Tongue (tissue), 2 donors: ENCODE results near the gene FARS2. TPM values are rescaled to one million over a fixed set of nuclear protein-coding genes. Genes with fewer than 3 reads are reported as not detected.

Experiments
- DNase-seq: peaks from one replicate; pipeline ENCODE4 v3.0.0-alpha.2; 2015
- total RNA-seq: library from RNA; depleted of rRNA; stranded (reverse); fragments of >200 nt; gene quantifications from one replicate; pipeline ENCODE4 v1.2.3, GENCODE V29; 2014

Gene FARS2
- total RNA-seq, 1 donor from 2014 or later = 38.8 TPM

DNA sequence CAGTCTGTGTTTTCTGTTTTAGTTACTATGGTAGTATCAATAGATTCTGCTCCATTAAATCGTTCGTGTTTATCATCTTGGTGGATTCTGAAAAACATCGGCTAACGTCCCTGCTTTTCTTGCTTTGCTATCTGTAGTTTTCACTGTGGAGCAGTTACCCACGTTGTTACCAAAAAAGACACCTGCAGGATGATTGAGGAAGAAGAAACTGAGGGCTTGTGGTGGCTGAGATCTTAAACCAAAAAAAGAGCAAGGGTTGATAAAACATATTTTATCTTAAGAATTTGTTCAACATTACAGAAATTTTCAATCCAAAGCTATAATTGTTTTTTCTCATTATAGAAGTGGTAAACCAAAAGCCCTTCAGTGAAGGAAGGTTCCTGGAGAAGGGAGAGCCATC lies 166.3 kb downstream of the FARS2 start:
- no peak for DNase-seq

DNA sequence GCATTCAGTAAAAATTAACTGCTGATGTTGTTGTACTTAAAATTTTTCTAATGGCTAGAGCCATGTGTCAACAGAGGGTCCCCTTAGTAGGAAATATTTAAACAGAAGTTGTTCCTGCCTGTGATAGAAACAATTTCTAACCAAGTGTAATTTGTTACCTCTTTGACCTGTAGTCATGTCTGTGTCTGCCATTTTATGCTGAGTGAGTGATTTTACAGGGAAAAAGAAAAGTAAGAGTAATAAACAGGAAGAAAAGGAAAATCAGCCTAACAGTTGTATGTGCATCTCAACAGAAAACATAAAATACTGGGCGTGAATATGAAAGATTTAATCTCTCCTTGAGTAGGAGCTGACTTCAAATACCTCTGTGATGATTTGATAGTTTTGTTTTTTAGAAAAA lies 172.0 kb downstream of the FARS2 start:
- DNase-seq = no peak

DNA sequence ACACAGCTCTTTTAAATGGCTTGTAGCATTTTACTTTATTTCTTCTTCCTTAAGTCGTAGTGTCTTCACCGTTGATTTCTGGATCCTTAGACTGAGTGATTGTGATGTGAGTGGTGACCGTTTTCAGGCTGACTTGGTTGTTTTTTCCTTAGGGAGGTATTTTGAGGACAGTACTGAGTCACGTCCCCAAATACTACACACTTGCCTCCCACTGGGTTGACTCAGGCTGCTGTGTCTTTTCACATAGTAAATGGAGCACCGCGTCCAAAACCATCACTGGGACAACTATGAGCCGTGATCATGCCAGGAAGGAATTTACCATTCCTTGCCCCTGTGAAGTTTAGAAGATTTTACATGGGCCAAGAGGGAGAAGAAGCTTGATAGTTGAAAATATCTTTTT lies 174.1 kb downstream of the FARS2 start:
- DNase-seq = no peak

DNA sequence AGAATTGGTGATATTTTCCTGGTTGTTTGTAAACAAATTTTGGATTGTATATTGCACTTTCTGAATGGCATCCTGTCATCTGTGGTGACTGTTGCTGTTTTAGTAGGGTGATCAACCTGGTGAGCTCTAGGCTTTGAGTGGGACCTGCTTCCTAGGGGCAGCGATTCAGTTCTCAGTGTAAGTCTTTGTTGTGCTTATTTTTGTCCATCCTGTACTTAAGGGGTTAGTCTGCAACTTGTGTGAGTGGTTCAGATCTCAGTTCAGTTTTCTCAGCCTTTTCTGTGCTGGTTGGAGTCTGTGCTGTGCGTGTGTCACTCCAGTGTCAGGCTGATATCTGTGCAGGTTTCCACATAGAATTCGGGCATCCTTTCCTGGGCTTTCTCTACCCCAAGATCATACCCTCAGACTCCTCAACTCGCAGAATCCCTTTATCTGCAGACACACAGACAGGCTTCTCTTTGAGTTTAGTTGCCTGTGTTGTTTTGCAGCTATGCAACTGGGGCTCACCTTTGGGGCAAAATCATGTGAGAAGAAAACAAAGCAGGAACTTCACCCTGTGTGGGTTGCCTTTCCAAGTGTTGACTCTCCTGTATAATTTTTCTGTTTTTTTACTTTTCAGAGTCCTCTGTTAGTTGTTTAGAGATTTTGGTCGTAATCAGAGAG lies 177.7 kb downstream of the FARS2 start:
- no peak for DNase-seq

DNA sequence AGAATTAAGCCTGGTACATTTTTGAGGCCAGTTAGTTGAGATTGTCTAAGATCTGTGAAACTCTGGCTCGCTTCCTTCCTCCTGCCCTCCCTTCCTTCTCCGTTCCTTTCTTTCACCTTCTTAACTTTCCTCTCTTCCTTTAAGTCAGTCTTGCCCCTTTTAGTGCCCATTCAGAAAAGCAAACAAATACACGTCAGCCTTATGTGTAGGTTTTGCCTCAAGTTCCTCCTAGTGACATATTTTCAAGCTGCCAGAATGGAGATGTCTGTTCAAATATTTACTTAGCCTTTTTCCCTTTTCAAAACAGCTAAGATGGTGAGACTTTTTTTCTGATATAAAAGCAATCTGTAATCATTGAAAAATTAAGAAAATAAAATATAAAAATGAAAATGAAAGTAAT lies 178.4 kb downstream of the FARS2 start:
- peak; percentile 9 for DNase-seq

DNA sequence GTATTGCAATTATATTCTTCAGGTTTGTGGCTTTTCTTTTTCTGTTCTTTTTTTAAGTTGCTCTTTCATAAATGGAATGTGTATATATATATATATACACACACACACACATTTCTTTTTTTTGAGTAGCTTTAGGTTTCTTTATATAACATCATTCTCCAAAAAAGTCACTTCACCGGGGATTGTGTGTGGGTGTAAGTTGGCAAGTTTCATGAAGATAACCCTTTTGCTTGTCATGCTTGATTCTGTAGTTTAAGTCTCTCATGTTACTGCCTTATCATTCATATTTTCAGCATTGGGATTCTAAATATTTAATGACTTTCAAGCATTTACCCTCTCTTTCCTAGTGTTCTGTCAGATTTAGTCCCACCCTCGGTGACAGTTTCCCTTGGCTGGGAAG lies 181.0 kb downstream of the FARS2 start:
- no peak for DNase-seq

DNA sequence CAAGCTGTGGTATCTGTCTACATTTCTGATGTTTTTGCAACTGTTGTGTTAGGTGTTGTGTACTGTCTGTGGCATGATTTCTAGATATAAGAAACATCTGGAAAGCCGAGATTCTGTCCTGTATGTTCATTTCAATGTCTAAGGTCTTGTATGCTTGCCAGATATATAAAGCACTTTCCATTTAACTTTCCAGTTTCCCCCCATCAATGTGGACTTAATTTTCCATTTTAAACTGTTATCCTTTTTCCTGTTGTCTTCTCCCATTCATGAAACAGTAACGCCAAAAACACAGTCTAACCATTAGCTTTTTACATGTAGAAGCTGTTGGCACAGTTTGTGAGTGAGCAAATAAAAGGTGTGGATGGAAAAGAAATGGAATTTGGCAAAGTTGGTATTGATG lies 181.6 kb downstream of the FARS2 start:
- peak; percentile 27 for DNase-seq

DNA sequence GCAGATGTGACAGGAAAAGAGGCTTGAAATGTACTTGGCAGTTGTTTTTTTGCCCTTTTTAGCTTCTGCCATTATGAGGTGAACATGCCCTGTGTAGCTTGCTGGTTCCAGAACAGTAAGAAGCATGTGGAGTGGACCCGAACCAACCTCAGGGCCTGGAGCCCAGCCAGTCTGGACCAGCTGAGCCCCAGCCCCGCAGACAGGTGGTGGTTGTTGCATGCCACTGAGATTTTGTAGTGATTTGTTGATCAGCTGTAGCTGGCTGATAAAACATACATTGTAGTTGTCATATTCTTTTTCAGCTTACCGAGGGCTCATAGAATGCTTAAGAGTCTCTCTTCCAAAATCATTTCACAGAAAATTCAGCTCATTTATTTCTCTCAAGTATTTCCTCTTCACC lies 182.2 kb downstream of the FARS2 start:
- DNase-seq = peak; percentile 8

DNA sequence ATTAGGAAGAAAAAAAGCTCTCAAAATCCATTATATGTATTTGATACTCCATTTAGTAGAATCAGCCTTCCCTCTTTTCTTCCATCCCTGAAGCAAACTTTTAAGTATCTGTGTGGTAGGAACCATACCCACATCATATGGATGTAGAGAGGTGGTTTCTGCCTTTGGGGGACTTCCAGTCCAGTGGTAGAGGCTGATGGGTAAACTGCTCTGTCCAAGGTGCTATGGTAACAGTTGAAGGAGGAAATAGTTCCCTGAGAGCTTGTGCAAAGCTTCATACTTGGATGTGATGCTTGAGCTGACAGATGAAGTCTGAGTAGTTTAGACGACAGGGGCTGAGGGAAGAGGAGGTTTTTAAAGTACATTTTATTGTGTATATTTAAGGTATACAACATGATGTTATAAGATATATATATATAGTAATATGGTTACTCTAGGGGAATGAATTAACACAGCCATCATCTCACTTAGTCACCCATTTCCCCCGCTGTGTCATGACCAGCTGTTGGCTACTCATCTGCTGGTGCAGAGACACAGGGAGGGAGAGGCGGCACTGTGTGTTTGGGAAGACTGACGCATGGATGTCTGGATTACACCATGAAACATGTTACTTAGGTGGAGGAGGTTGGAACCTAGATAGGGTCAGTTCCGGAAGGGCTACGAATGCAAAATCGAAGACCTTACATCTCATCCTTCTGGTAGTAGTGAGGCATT lies 185.2 kb downstream of the FARS2 start:
- DNase-seq = no peak

DNA sequence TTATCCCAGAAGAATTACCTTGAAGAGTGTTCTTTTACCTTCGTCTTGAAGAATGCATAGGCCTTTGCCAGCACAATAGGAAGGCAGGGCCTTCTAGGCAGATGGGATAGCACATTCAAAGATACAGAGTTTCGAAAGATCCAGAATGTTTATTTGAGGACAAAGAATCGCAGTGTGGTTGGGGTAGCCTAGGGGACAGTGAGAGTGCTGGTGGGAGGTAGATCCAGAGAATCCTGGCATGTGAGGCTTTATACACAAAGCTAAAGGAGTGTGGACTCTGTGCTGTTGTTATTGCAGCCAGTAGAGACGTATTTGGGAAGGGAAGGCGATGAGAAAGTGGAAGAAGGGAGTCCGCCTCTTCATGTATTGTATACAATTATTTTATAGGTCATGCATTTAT lies 186.6 kb downstream of the FARS2 start:
- no peak for DNase-seq

DNA sequence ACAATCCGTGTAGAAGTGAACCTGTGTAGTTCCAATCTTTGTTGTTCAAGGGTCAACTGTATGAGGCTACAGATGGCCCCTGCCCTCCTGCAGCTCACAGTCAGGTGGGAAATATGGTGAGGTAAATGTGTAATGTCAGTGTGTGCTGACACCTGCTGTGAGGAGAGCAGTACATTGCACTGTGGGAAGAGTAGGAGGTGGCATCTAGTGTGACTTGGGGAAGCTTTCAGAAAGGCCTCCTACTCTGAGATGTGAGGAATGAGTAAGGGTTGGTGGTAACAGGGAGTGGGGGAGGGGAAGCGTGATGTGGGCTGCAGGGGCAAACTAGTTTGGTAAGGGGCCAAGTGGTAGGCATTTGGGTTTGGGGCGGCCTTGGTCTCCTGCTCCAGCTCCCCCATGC lies 188.8 kb downstream of the FARS2 start:
- DNase-seq = no peak

DNA sequence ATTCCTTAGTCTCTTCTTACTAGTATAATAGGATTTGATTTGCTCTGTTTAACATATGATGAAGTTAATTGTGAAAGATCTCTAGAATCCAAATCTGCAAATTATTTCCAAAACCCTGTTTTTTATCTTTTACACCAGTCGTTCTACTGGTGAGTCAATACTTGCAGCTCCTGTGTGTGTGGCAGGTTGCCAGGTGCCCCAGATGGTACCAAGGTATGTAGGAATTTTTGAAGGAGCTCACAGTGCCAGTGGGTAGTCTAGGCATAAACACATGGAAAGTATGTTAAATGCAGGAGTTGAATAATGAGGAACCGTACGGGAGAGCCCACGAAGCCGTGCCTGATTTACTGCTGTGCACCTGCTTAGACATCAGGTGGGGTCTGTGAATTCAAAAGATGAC lies 192.2 kb downstream of the FARS2 start:
- DNase-seq = no peak

DNA sequence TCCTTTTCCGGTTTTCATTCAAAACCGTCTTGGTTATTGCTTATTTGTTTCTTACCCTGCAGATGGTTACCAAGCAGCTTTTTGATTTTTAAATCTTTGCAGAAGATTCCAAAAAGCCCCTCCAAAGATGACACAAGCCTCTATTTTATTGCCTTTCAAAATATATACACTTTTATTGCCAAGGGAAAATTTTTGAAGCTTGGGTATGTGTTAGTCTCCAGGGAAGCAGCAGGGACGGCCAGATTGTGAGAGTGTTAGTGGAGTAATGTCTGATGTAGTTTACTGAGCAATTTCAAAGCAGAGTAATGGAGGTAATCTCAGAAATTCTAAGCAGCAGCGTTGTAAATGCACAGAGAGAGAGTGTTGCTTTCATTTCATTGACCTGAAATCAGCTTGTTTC lies 193.8 kb downstream of the FARS2 start:
- DNase-seq = no peak

DNA sequence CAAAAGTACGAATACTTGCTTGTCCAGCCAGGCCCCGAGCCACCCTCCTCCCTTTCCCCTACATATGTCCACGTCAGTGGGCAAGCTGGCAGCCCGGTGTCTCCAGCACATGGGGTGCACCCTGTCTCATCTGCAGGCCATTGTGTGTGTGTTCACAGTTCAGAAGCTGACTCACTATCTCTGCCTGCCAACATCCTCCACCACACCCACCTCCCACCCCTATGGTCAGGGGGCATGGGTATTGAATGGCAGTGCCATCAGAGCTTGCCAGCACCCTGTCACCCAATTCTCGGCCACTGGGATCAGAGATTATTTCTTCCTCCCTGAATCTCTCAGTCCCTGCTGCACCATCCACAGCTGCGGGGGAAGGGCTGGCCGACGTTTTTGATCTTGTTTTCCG lies 195.7 kb downstream of the FARS2 start:
- DNase-seq = no peak

DNA sequence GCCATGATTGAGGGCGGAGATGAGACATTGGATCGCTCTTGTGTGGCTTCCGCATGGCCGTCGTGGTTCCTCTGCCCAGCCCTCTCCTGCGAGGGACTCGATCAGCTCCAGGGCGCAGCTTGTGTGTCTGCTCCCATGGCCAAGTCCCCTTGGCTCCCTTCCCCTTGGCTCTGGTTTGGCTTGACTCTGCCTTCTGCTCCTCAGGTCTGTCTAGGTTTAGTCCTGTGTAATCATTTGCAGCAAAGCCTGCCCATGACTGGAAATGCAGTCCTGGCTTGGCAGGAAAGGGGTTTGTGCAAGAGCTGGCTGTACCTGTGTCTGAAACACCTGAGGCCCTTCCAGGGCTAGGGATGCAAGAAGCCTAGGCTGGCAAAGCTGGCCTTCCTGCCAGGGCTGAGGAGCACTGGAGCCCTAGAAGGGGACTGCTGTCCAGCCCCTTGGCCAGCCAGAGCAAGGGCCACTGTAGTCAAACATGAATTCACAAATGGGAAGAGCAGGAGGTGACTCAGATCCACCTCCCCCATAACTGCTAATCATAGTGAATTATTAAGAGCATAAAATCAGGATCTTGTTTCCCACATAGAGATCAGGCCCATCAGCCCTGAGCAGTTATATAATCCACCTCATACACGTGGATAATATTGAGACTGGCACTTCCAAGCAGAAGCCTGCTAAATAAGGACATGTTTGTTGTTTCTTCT lies 196.8 kb downstream of the FARS2 start:
- DNase-seq = peak; percentile 25

DNA sequence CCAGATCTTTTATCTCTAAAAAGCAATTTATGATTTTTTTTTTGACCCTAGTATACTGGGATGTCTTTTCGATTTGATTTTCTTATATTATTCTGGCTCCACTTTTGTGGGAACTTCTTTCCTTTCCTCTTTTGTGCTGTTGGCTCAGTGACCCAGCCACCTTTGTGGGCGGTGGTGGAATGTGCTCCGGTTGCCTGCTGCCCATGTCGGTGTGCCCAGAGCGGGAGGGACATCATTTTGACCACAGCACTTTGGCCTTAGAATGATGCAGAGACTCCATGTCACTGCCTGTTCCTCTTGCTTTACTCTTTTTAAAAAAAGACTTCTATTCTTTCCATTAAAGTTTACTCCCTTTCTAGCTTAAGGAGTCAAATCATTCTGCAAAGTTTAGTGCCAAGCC lies 198.0 kb downstream of the FARS2 start:
- no peak for DNase-seq

DNA sequence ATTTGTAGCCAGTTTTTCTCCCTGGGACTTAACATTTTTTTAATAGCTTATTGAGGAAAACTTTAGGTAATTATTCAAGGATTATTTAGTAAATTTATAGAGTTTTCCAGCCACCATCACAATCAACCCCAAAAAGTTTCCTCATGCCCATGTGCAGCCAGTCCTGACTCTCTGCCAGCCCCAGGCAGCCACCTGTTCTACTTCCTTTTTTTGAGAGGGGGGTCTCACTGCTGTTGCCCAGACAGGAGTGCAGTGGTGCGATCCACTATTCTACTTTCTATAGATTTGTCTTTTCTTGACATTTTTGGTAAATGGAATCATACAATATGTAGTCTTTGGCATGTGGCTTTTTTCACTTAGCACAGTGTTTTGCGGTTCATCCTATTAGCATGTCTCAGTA lies 200.1 kb downstream of the FARS2 start:
- no peak for DNase-seq

DNA sequence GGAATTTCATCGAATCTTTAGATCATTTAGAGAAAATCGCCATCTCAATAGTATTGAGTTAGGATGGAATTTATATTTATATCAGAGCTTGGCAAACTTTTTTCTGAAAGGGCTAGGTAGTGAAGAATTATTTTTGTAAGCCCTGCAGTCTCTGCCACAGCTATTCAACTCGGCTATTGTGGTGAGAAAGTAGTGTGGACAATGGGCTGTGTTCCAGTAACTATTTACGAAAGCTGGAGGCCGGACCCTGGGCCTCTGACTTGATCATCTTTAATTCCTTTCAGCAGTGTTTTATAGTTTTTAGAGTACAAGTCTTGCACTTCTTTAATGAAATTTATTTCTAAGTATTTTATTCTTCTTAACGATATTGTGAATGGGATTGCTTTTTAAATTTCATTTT lies 201.5 kb downstream of the FARS2 start:
- no peak for DNase-seq

DNA sequence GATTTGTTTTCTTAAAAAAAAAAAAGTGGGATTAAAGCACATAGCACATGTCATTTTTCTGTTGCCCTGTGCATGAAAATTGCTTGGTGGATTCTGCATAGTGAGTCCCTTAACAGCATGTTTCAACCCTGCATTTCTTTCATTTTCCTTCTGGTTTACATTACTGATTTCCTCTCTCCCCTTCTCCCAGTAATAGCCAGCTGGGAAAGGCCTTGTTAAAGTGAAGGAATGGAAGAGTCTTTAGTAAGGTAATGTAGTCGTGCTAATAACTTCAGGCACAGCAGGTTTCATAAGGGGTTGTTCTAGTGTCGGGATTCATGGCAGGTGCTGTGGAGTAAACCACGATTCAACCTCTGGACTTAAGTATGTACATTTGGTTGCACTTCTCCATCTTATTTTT lies 202.4 kb downstream of the FARS2 start:
- no peak for DNase-seq

DNA sequence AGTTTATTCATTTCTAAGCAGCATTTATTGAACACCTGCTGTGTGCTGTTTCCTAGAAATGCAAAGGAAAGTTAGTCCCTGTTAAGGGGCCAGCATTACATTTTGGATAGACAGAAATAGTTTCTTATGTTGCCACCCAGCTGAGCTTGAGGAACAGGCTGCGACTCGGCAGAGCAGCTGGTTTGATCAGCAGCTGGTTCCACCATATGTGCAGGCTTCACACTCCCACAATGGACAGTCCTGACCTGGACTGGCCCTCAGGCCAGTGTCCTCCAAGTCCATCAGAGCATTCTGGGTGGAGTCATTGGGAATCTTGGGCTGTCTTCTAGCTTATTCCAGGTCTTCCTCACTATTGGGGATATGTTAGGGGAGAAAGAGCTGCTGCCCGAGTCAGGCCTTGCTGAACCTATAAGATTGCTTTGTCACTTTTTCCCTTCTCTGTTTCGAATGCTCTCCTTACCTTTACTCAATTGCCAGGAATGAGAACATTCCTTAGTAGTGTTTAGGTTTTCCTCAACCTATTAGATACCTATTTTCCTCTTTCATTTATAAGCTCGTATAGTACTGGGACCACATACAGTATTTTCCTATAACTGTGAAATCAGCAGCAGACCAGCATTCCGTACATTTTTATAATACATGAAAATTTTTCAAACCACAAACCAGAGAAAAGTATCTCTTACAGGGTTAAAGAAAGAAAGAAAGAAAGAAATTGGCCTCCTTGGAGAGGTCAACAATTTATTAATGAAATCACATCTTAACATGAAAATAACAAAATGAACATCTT lies 203.0 kb downstream of the FARS2 start:
- peak; percentile 35 for DNase-seq

DNA sequence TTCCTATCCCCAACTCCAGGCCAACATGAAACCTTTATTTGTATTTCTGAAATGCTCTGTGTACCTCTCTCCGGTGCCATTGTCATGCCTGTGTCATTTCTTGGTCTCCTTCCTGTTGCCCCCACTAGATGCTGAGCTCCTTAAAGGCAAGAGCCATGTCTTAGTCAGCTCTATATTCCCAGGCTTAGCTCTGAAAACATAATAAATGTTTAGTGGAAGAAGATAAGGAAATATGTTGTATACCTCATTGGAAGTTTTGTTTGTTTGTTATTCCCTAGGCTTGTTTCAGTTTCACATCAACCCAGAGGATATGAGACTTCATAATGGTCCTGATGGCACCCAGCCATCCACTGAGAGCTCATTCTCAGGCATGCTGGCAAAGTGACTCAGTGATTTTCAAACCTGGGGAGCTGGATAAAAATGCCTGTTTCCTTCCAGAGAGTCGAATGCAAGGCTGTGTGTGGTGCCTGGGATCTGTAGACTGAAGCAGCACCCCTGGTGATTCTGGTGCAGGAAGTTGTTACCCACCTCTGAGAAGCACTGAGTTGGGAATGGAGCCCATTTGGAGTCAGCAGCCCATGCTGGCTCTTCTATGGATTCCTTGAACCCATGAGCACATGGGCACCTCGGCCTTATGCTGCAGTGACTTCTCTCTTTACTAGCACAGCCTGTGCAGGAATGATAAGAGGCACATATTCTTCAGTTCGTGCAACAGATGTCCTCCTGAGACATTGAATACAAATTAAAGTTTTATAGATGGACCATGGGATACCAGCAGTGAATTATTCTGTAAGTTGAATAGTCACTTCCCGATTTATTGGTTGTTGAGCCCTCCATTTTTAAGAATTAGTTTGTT lies 205.2 kb downstream of the FARS2 start:
- DNase-seq = no peak

DNA sequence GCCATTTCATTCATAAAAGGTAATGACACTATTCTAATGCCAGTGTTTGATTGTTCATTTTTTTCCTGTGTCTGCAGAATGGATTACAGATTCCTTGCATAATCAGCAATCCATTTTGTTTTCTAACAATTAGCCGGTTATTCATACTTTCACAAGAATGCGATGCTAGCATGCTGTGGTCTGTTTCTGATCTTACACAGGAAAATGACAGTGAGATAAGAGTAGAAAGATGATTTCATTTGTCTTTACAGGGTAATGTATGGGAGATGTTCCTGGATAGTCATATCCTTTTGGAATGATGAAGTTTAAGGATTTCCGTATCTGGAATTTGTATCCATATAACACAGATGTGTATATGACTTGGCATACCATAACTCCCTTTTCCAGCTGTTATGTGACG lies 207.3 kb downstream of the FARS2 start:
- no peak for DNase-seq
